ENCODE measurements around the gene FNIP2.
"Not testable (repeated sequence)": the region's sequence is repeated elsewhere in the genome, so short reads cannot be mapped to it uniquely, and the experiment has no call there.

FNIP2 gene

GRCh38 chr4:158882142-158882541, 113.3 kb downstream of the FNIP2 start:
- not testable (repeated sequence) for H4K12ac ChIP-seq (ENCODE audit: low read depth, low read length); H3K14ac ChIP-seq (ENCODE audit: low read length); DNase-seq; H3K4me3 ChIP-seq (ENCODE audit: low read depth, low read length); H3K79me1 ChIP-seq (ENCODE audit: low read length); H4K8ac ChIP-seq (ENCODE audit: low read depth, low read length); H3K23ac ChIP-seq (ENCODE audit: low read length); H3K79me2 ChIP-seq (ENCODE audit: control insufficient read depth, insufficient read depth, low read length, poor library complexity); H3K4me2 ChIP-seq (ENCODE audit: low read length); H3K18ac ChIP-seq (ENCODE audit: low read length); H4K91ac ChIP-seq (ENCODE audit: low read depth, low read length); H3K27ac ChIP-seq (ENCODE audit: low read depth, low read length); H3K4me1 ChIP-seq (ENCODE audit: control insufficient read depth in 1 of 2, insufficient read depth in 2 of 2, low read length in 2 of 2); H3K9ac ChIP-seq (ENCODE audit: low read length); H2BK120ac ChIP-seq (ENCODE audit: insufficient read depth, low read length, poor library complexity); H3K27me3 ChIP-seq (ENCODE audit: insufficient read depth, low read length); H2AFZ ChIP-seq (ENCODE audit: insufficient read depth, low read length, poor library complexity); H2BK5ac ChIP-seq (ENCODE audit: low read depth, low read length, poor library complexity); H2BK12ac ChIP-seq (ENCODE audit: low read length); H2AK5ac ChIP-seq (ENCODE audit: low read length); H3K4ac ChIP-seq (ENCODE audit: low read depth, low read length); H3K9me3 ChIP-seq (ENCODE audit: insufficient read depth, low read depth, low read length); H3K36me3 ChIP-seq (ENCODE audit: control insufficient read depth in 1 of 2, insufficient read depth in 2 of 2, low read length in 2 of 2)
- WGBS (ENCODE audit: extremely low coverage, insufficient coverage, insufficient read length), result no CpG with 5 or more reads among the region's 30 CpGs

DNA sequence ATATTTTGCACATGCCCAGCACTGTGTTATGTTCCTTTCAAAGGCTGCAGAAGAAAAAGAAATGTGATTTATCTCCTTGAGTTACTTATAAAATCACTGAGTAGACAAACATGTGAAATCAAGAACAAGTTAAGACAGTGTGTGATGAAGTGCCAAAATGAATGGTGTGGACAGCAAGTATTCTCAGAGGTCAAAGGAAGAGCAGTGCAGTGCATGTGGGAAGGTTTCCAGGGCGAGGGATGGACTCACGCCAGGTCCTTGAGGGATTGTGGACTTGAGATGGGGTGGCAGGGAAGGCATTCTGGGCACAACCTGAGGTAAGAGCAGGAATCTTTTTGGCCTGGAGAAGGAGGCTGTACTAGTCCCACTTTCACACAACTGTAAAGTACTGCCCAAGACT, 115.5 kb downstream of the FNIP2 start:
- Histone ChIP-seq H2BK120ac (ENCODE audit: insufficient read depth, low read length, poor library complexity) (no peak overlapping the region), H3K4me3 (ENCODE audit: low read depth, low read length) (no peak overlapping the region), H2AK5ac (ENCODE audit: low read length) (no peak overlapping the region), H3K18ac (ENCODE audit: low read length) (no peak overlapping the region), H3K79me2 (ENCODE audit: control insufficient read depth, insufficient read depth, low read length, poor library complexity) (no peaks in the 10 kb centered on the region), H3K4me1 (ENCODE audit: control insufficient read depth in 1 of 2, insufficient read depth in 2 of 2, low read length in 2 of 2) (no peaks in the 10 kb centered on the region), H3K27ac (ENCODE audit: low read depth, low read length) (no peak overlapping the region), H3K9ac (ENCODE audit: low read length) (no peak overlapping the region), H4K91ac (ENCODE audit: low read depth, low read length) (no peak overlapping the region), H3K14ac (ENCODE audit: low read length) (no peak overlapping the region), H2BK12ac (ENCODE audit: low read length) (no peak overlapping the region), H3K9me3 (ENCODE audit: insufficient read depth, low read depth, low read length) (no peaks in the 10 kb centered on the region), H4K8ac (ENCODE audit: low read depth, low read length) (no peak overlapping the region), H3K4me2 (ENCODE audit: low read length) (no peak overlapping the region), H2BK5ac (ENCODE audit: low read depth, low read length, poor library complexity) (no peak overlapping the region), H3K36me3 (ENCODE audit: control insufficient read depth in 1 of 2, insufficient read depth in 2 of 2, low read length in 2 of 2) (peaks cover 4 to 5% of the 10 kb centered on the region in 2 experiments), H3K4ac (ENCODE audit: low read depth, low read length) (no peak overlapping the region), H2AFZ (ENCODE audit: insufficient read depth, low read length, poor library complexity) (no peak overlapping the region), H3K23ac (ENCODE audit: low read length) (no peak overlapping the region), H3K27me3 (ENCODE audit: insufficient read depth, low read length) (no peaks in the 10 kb centered on the region), H3K79me1 (ENCODE audit: low read length) (no peaks in the 10 kb centered on the region), H4K12ac (ENCODE audit: low read depth, low read length) (no peak overlapping the region)
- no peak for DNase-seq
- no CpG with 5 or more reads among the region's 2 CpGs for WGBS (ENCODE audit: extremely low coverage, insufficient coverage, insufficient read length)

DNA sequence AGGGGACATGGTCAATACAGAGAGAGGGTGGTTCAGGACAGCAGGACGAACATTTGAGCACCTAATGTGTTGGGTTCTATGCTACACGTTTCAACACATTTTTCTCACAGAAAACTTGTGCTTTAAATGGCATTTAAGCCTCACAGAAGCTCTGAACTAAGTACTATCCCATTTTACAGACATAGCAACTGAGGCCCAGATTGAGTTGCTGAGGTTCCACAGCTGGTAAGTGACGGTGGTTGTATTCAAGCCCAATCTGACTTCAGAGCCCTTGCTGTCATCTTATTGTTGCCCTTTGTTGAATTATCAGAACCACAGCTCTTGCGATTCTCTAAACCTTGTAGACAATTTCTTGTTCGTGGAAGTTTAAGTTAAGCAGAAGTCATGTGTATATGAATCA, 116.7 kb downstream of the FNIP2 start:
- H3K23ac ChIP-seq (ENCODE audit: low read length), result no peak overlapping the region
- no peak overlapping the region for H3K4me2 ChIP-seq (ENCODE audit: low read length)
- H3K4me3 ChIP-seq (ENCODE audit: low read depth, low read length), result no peak overlapping the region
- no CpG with 5 or more reads among the region's 5 CpGs for WGBS (ENCODE audit: extremely low coverage, insufficient coverage, insufficient read length)
- no peaks in the 10 kb centered on the region for H3K27me3 ChIP-seq (ENCODE audit: insufficient read depth, low read length)
- no peak overlapping the region for H4K12ac ChIP-seq (ENCODE audit: low read depth, low read length)
- no peak overlapping the region for H2AFZ ChIP-seq (ENCODE audit: insufficient read depth, low read length, poor library complexity)
- no peaks in the 10 kb centered on the region for H3K9me3 ChIP-seq (ENCODE audit: insufficient read depth, low read depth, low read length)
- no peaks in the 10 kb centered on the region for H3K4me1 ChIP-seq (ENCODE audit: control insufficient read depth in 1 of 2, insufficient read depth in 2 of 2, low read length in 2 of 2)
- H3K4ac ChIP-seq (ENCODE audit: low read depth, low read length), result no peak overlapping the region
- no peak overlapping the region for H3K14ac ChIP-seq (ENCODE audit: low read length)
- no peak overlapping the region for H3K9ac ChIP-seq (ENCODE audit: low read length)
- peaks cover 3 to 5% of the 10 kb centered on the region in 2 experiments for H3K36me3 ChIP-seq (ENCODE audit: control insufficient read depth in 1 of 2, insufficient read depth in 2 of 2, low read length in 2 of 2)
- no peak overlapping the region for H4K91ac ChIP-seq (ENCODE audit: low read depth, low read length)
- no peak overlapping the region for H2BK5ac ChIP-seq (ENCODE audit: low read depth, low read length, poor library complexity)
- H2BK12ac ChIP-seq (ENCODE audit: low read length), result no peak overlapping the region
- no peak for DNase-seq
- no peaks in the 10 kb centered on the region for H3K79me1 ChIP-seq (ENCODE audit: low read length)
- H2BK120ac ChIP-seq (ENCODE audit: insufficient read depth, low read length, poor library complexity), result no peak overlapping the region
- H3K27ac ChIP-seq (ENCODE audit: low read depth, low read length), result no peak overlapping the region
- H3K18ac ChIP-seq (ENCODE audit: low read length), result no peak overlapping the region
- H3K79me2 ChIP-seq (ENCODE audit: control insufficient read depth, insufficient read depth, low read length, poor library complexity), result no peaks in the 10 kb centered on the region
- no peak overlapping the region for H2AK5ac ChIP-seq (ENCODE audit: low read length)
- H4K8ac ChIP-seq (ENCODE audit: low read depth, low read length), result no peak overlapping the region

- Histone ChIP-seq H3K4ac (ENCODE audit: low read depth, low read length) (no peak overlapping the region), H2BK12ac (ENCODE audit: low read length) (no peak overlapping the region), H4K12ac (ENCODE audit: low read depth, low read length) (no peak overlapping the region), H4K91ac (ENCODE audit: low read depth, low read length) (no peak overlapping the region), H3K4me3 (ENCODE audit: low read depth, low read length) (no peak overlapping the region), H3K18ac (ENCODE audit: low read length) (no peak overlapping the region), H3K23ac (ENCODE audit: low read length) (no peak overlapping the region), H4K8ac (ENCODE audit: low read depth, low read length) (no peak overlapping the region), H3K4me1 (ENCODE audit: control insufficient read depth in 1 of 2, insufficient read depth in 2 of 2, low read length in 2 of 2) (no peaks in the 10 kb centered on the region), H3K79me2 (ENCODE audit: control insufficient read depth, insufficient read depth, low read length, poor library complexity) (no peaks in the 10 kb centered on the region), H2BK120ac (ENCODE audit: insufficient read depth, low read length, poor library complexity) (no peak overlapping the region), H3K9me3 (ENCODE audit: insufficient read depth, low read depth, low read length) (no peaks in the 10 kb centered on the region), H3K4me2 (ENCODE audit: low read length) (no peak overlapping the region), H3K36me3 (ENCODE audit: control insufficient read depth in 1 of 2, insufficient read depth in 2 of 2, low read length in 2 of 2) (peaks cover 0 to 5% of the 10 kb centered on the region in 2 experiments), H3K14ac (ENCODE audit: low read length) (no peak overlapping the region), H2AK5ac (ENCODE audit: low read length) (no peak overlapping the region), H3K79me1 (ENCODE audit: low read length) (no peaks in the 10 kb centered on the region), H2BK5ac (ENCODE audit: low read depth, low read length, poor library complexity) (no peak overlapping the region), H2AFZ (ENCODE audit: insufficient read depth, low read length, poor library complexity) (no peak overlapping the region), H3K27me3 (ENCODE audit: insufficient read depth, low read length) (no peaks in the 10 kb centered on the region), H3K9ac (ENCODE audit: low read length) (no peak overlapping the region), H3K27ac (ENCODE audit: low read depth, low read length) (no peak overlapping the region)
- DNase-seq, result no peak
- WGBS (ENCODE audit: extremely low coverage, insufficient coverage, insufficient read length), result no CpG with 5 or more reads among the region's 3 CpGs
Measured at GRCh38 chr4:158890294-158890693, 121.5 kb downstream of the FNIP2 start.

All from trophoblast cell (in vitro differentiated cells and primary cell).